22Rv1 (cell line): ENCODE data around the gene KCNJ3.

Source experiments
- H3K27ac ChIP-seq: fragments of 450-650 bp; 2 replicates; pipeline ENCODE4 v1.5.1; 2017
- CTCF ChIP-seq: fragments of 450-650 bp; IDR thresholded peaks from 2 replicates; pipeline ENCODE4 v1.5.1; 2017; ENCODE audit warnings: mild to moderate bottlenecking
- ZFX ChIP-seq: fragments of 450-650 bp; IDR thresholded peaks from 2 replicates; pipeline ENCODE4 v1.6.1; 2017; ENCODE audit warnings: antibody characterized with exemption, borderline replicate concordance

The KCNJ3 gene

DNA sequence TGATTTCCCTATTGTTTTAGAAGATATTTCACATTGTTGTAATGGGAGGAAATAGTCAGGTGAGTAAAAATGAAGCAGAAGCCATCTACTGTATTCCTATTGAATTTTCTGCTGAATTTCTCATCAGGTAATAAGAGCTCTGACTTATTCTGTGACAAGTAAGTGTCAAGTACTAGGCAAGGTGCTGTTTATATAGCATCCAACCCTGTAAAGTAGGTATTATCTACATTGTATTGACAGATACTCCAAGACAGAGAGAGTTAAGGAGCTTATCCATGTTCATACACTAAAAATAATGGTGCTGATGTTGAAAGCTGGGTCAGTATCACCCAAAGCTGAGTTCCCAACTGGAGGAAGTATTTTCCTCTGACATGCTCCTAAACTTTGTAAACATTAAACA is 106.0 kb downstream of the KCNJ3 start:
- no peak overlapping the region for H3K27ac ChIP-seq
- TF ChIP-seq ZFX, result no peak
- no peak for TF ChIP-seq CTCF

DNA sequence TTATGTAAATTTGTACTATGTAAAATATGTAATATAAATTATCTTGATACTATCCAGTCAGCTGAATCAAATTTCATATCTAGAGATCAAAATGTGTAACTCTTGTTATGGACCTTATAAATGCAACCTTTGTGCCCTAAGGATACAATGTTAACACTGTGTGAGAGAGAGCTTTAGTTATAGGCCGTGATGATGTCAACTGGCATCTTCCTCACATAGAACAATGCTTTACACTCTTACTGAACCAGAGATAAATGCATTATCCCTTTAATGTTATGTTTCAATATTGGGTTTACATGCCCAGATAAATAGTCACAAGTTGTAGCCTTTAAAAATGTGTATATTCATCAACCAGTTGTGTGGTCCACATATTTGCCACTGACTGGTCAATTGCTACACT is 115.1 kb downstream of the KCNJ3 start:
- TF ChIP-seq CTCF (no peak), ZFX (no peak)
- H3K27ac ChIP-seq, result no peak overlapping the region

DNA sequence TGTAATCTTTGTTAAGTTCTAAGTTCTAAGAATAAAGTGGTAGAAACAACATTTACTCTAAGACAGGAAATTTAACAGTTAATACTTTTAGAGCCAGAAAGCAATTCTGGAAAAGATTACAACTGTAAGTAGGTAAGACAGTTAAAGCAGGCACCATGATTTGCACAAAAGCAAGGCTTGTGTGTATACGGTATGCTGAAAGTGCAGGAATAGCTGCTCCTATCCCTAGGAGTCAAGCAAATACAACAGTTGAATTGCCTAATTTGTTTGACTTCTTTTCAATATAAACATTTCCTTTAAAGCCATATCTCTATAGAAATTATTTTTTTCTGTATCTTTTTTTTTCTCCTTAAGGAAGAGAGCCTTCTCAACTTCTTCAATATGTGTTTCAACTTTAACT is 116.4 kb downstream of the KCNJ3 start:
- no peak overlapping the region for H3K27ac ChIP-seq
- TF ChIP-seq ZFX, result no peak
- TF ChIP-seq CTCF, result no peak

- no peak overlapping the region for H3K27ac ChIP-seq
- TF ChIP-seq ZFX, result no peak
- no peak for TF ChIP-seq CTCF
These were observed 126.9 kb downstream of the KCNJ3 start for GRCh38 chr2:154825358-154825757.

- H3K27ac ChIP-seq, result no peak overlapping the region
- no peak for TF ChIP-seq ZFX
- TF ChIP-seq CTCF, result no peak
These were observed 128.3 kb downstream of the KCNJ3 start for GRCh38 chr2:154826827-154827226.

GRCh38 chr2:154827286-154827685 is 128.8 kb downstream of the KCNJ3 start:
- no peak overlapping the region for H3K27ac ChIP-seq
- TF ChIP-seq ZFX (no peak), CTCF (no peak)

- TF ChIP-seq ZFX, result no peak
- no peak for TF ChIP-seq CTCF
- no peak overlapping the region for H3K27ac ChIP-seq
These were observed 134.2 kb downstream of the KCNJ3 start for GRCh38 chr2:154832711-154833110.
